OCI-LY3 (cell line): ENCODE measurements around the gene B4GALT7.

ENCODE experiments used
- H2AFZ ChIP-seq: fragments of 200-600, 300-600 bp; shearing (Covaris generic); 2 replicates; pipeline ENCODE4 v1.6.0; 2014; ENCODE audit warnings: antibody characterized with exemption, low read depth, low read length
- H3K27ac ChIP-seq: fragments of 200-600, 300-600 bp; sonication (generic); 2 replicates; pipeline ENCODE4 v1.5.1; 2014; ENCODE audit warnings: mild to moderate bottlenecking, low read length, moderate library complexity, mixed read lengths
- H3K27me3 ChIP-seq: fragments of 200-600, 300-600 bp; sonication (generic); 2 replicates; pipeline ENCODE4 v1.6.1; 2014; ENCODE audit warnings: low read depth, low read length, mixed read lengths
- H3K36me3 ChIP-seq: fragments of 200-600, 300-600 bp; sonication (generic); replicated peaks from 2 replicates; pipeline ENCODE3; 2014; ENCODE audit warnings: low read depth, low read length, mixed read lengths
- H3K4me1 ChIP-seq: fragments of 300-600, 200-600 bp; sonication (generic); 2 replicates; pipeline ENCODE4 v1.6.1; 2014; ENCODE audit warnings: low read length, mixed read lengths
- H3K4me2 ChIP-seq: fragments of 200-600, 300-600 bp; sonication (generic); 2 replicates; pipeline ENCODE4 v1.6.1; 2014; ENCODE audit warnings: low read length, mixed read lengths
- H3K4me3 ChIP-seq: fragments of 300-600, 200-600 bp; sonication (generic); 2 replicates; pipeline ENCODE4 v1.5.1; 2014; ENCODE audit warnings: antibody characterized with exemption, mild to moderate bottlenecking, low read length, moderate library complexity
- H3K79me2 ChIP-seq: fragments of 300-600, 200-600 bp; shearing (Covaris generic); 2 replicates; pipeline ENCODE4 v1.6.1; 2014; ENCODE audit warnings: mild to moderate bottlenecking, low read length, mixed read lengths
- H3K9ac ChIP-seq: fragments of 300-600, 200-600 bp; shearing (Covaris generic); 2 replicates; pipeline ENCODE4 v1.6.0; 2014; ENCODE audit warnings: mild to moderate bottlenecking, low read length, moderate library complexity
- H3K9me3 ChIP-seq: fragments of 200-600, 300-600 bp; shearing (Covaris generic); 2 replicates; pipeline ENCODE4 v1.6.1; 2014; ENCODE audit warnings: low read length, mixed read lengths; ENCODE audit not compliant: insufficient read depth
- H4K20me1 ChIP-seq: fragments of 200-600, 300-600 bp; sonication (generic); 2 replicates; pipeline ENCODE4 v1.6.1; 2016; ENCODE audit warnings: low read length, mixed read lengths; ENCODE audit not compliant: insufficient read depth
- CTCF ChIP-seq: fragments of 200-600, 300-600 bp; sonication (generic); IDR thresholded peaks from 2 replicates; pipeline ENCODE4 v1.5.1; 2014; ENCODE audit warnings: antibody characterized with exemption, low read length, low read depth
- EZH2phosphoT487 ChIP-seq: fragments of 200-600 bp; shearing (Covaris generic); IDR thresholded peaks from 2 replicates; pipeline ENCODE4 v1.6.1; 2018; ENCODE audit warnings: antibody characterized with exemption, mixed run types, low read depth

The B4GALT7 gene

GRCh38 chr5:177601577-177602457 is 1.9 kb downstream of the B4GALT7 start:
- TF ChIP-seq EZH2phosphoT487 (no peak), CTCF (no peak)

GRCh38 chr5:177602458-177602830 is 2.5 kb downstream of the B4GALT7 start:
- 0 out of 2 replicates have a peak, but pooled peaks cover 3% of the 10 kb centered on the region for H4K20me1 ChIP-seq
- H3K79me2 ChIP-seq = peaks cover 19% of the 10 kb centered on the region
- H3K36me3 ChIP-seq = peaks cover 3% of the 10 kb centered on the region
- no peak overlapping the region for H3K9ac ChIP-seq
- H2AFZ ChIP-seq = no peak overlapping the region
- no peak overlapping the region for H3K4me3 ChIP-seq
- peaks cover 9% of the 10 kb centered on the region for H3K4me1 ChIP-seq
- no peaks in the 10 kb centered on the region for H3K9me3 ChIP-seq
- no peak overlapping the region for H3K4me2 ChIP-seq
- no peak overlapping the region for H3K27ac ChIP-seq
- TF ChIP-seq CTCF = no peak
- no peaks in the 10 kb centered on the region for H3K27me3 ChIP-seq

More at GRCh38 chr5:177601577-177602457, 1.9 kb downstream of the B4GALT7 start:
- H3K9me3 ChIP-seq = no peaks in the 10 kb centered on the region
- H3K4me2 ChIP-seq = no peak overlapping the region
- peaks cover 9% of the 10 kb centered on the region for H3K4me1 ChIP-seq
- H3K27ac ChIP-seq = no peak overlapping the region
- H3K4me3 ChIP-seq = no peak overlapping the region
- no peak overlapping the region for H3K9ac ChIP-seq
- peaks cover 19% of the 10 kb centered on the region for H3K79me2 ChIP-seq
- H3K27me3 ChIP-seq = no peaks in the 10 kb centered on the region
- no peak overlapping the region for H2AFZ ChIP-seq
- 0 out of 2 replicates have a peak, but pooled peaks cover 1% of the 10 kb centered on the region for H4K20me1 ChIP-seq
- H3K36me3 ChIP-seq = peaks cover 4% of the 10 kb centered on the region

GRCh38 chr5:177603631-177604030 is 3.7 kb downstream of the B4GALT7 start:
- Histone ChIP-seq H3K4me1 (peaks cover 9% of the 10 kb centered on the region), H3K27ac (no peak overlapping the region), H3K4me2 (no peak overlapping the region), H3K36me3 (peaks cover 9% of the 10 kb centered on the region), H3K4me3 (no peak overlapping the region), H2AFZ (no peak overlapping the region), H4K20me1 (0 out of 2 replicates have a peak, but pooled peaks cover 3% of the 10 kb centered on the region), H3K9me3 (no peaks in the 10 kb centered on the region), H3K27me3 (no peaks in the 10 kb centered on the region), H3K79me2 (peaks cover 19% of the 10 kb centered on the region), H3K9ac (no peak overlapping the region)
- TF ChIP-seq EZH2phosphoT487 (no peak), CTCF (no peak)

GRCh38 chr5:177604116-177604521 is 4.2 kb downstream of the B4GALT7 start:
- Histone ChIP-seq H3K4me1 (peaks cover 7% of the 10 kb centered on the region), H3K4me2 (no peak overlapping the region), H3K27me3 (no peaks in the 10 kb centered on the region), H3K9me3 (no peaks in the 10 kb centered on the region), H4K20me1 (0 out of 2 replicates have a peak, but pooled peaks cover 3% of the 10 kb centered on the region), H3K36me3 (peaks cover 14% of the 10 kb centered on the region), H3K4me3 (no peak overlapping the region), H3K27ac (no peak overlapping the region), H3K9ac (no peak overlapping the region), H3K79me2 (peaks cover 19% of the 10 kb centered on the region), H2AFZ (no peak overlapping the region)
- no peak for TF ChIP-seq CTCF
- no peak for TF ChIP-seq EZH2phosphoT487
